Measurements from ENCODE around the gene CLNK.

The CLNK gene

GRCh38 chr4:10565166-10565780 is 119.3 kb downstream of the CLNK start:
- Histone ChIP-seq H3K4me2 (ENCODE audit: low read length) (no peak overlapping the region), H3K9me2 (ENCODE audit: low read depth, low read length) (no peaks in the 10 kb centered on the region), H3K4me1 (ENCODE audit: insufficient read depth, low read length, severe bottlenecking) (no peaks in the 10 kb centered on the region), H3K79me2 (ENCODE audit: insufficient read depth, low read length) (no peaks in the 10 kb centered on the region), H4K20me1 (ENCODE audit: insufficient read depth, low read length) (no peaks in the 10 kb centered on the region), H3K4me3 (ENCODE audit: low read depth, low read length, poor library complexity, severe bottlenecking) (no peak overlapping the region), H3K9ac (ENCODE audit: low read length) (no peak overlapping the region), H3K9me3 (ENCODE audit: low read length) (no peaks in the 10 kb centered on the region), H3K27ac (ENCODE audit: low read depth, low read length, poor library complexity, severe bottlenecking) (no peak overlapping the region), H3F3A (ENCODE audit: insufficient read depth, low read length) (no peaks in the 10 kb centered on the region), H3K36me3 (ENCODE audit: insufficient read depth, low read length) (no peaks in the 10 kb centered on the region), H3K27me3 (ENCODE audit: insufficient read depth, low read length) (no peaks in the 10 kb centered on the region), H2AFZ (ENCODE audit: low read length) (no peak overlapping the region)
- TF ChIP-seq EZH2 (IDR thresholded peaks at IDR 0.05; ENCODE audit: borderline replicate concordance, low read length): no peak

- no peak overlapping the region for H3K4me3 ChIP-seq (ENCODE audit: low read depth, low read length, poor library complexity, severe bottlenecking)
- no peaks in the 10 kb centered on the region for H3K27me3 ChIP-seq (ENCODE audit: insufficient read depth, low read length)
- no peaks in the 10 kb centered on the region for H3K79me2 ChIP-seq (ENCODE audit: insufficient read depth, low read length)
- no peak overlapping the region for H3K9ac ChIP-seq (ENCODE audit: low read length)
- H3K36me3 ChIP-seq (ENCODE audit: insufficient read depth, low read length): no peaks in the 10 kb centered on the region
- H2AFZ ChIP-seq (ENCODE audit: low read length): no peak overlapping the region
- no peaks in the 10 kb centered on the region for H3F3A ChIP-seq (ENCODE audit: insufficient read depth, low read length)
- no peaks in the 10 kb centered on the region for H3K4me1 ChIP-seq (ENCODE audit: insufficient read depth, low read length, severe bottlenecking)
- H3K9me2 ChIP-seq (ENCODE audit: low read depth, low read length): no peaks in the 10 kb centered on the region
- H3K9me3 ChIP-seq (ENCODE audit: low read length): no peaks in the 10 kb centered on the region
- no peak overlapping the region for H3K27ac ChIP-seq (ENCODE audit: low read depth, low read length, poor library complexity, severe bottlenecking)
- TF ChIP-seq EZH2 (IDR thresholded peaks at IDR 0.05; ENCODE audit: borderline replicate concordance, low read length) (no peak), CTCF (IDR thresholded peaks at IDR 0.05; ENCODE audit: low read length) (peak; percentile 56)
- H4K20me1 ChIP-seq (ENCODE audit: insufficient read depth, low read length): no peaks in the 10 kb centered on the region
- no peak overlapping the region for H3K4me2 ChIP-seq (ENCODE audit: low read length)
Observed at GRCh38 chr4:10554694-10555093, 129.9 kb downstream of the CLNK start.

GRCh38 chr4:10554121-10554520 is 130.4 kb downstream of the CLNK start:
- Histone ChIP-seq H3K36me3 (ENCODE audit: insufficient read depth, low read length) (no peaks in the 10 kb centered on the region), H4K20me1 (ENCODE audit: insufficient read depth, low read length) (no peaks in the 10 kb centered on the region), H3K9me2 (ENCODE audit: low read depth, low read length) (no peaks in the 10 kb centered on the region), H3K4me3 (ENCODE audit: low read depth, low read length, poor library complexity, severe bottlenecking) (no peak overlapping the region), H3K27me3 (ENCODE audit: insufficient read depth, low read length) (no peaks in the 10 kb centered on the region), H3K9ac (ENCODE audit: low read length) (no peak overlapping the region), H3K4me1 (ENCODE audit: insufficient read depth, low read length, severe bottlenecking) (no peaks in the 10 kb centered on the region), H3F3A (ENCODE audit: insufficient read depth, low read length) (no peaks in the 10 kb centered on the region), H3K9me3 (ENCODE audit: low read length) (no peaks in the 10 kb centered on the region), H3K4me2 (ENCODE audit: low read length) (no peak overlapping the region), H3K27ac (ENCODE audit: low read depth, low read length, poor library complexity, severe bottlenecking) (no peak overlapping the region), H2AFZ (ENCODE audit: low read length) (no peak overlapping the region), H3K79me2 (ENCODE audit: insufficient read depth, low read length) (no peaks in the 10 kb centered on the region)
- TF ChIP-seq CTCF (IDR thresholded peaks at IDR 0.05; ENCODE audit: low read length): no peak
- TF ChIP-seq EZH2 (IDR thresholded peaks at IDR 0.05; ENCODE audit: borderline replicate concordance, low read length): no peak

All from OCI-LY1 (cell line).